Caco-2 (cell line): ENCODE measurements around the gene PPP1R12B. TPM values are rescaled to one million over a fixed set of nuclear protein-coding genes. Genes with fewer than 3 reads are reported as not detected.
"Not testable (repeated sequence)": the region's sequence is repeated elsewhere in the genome, so short reads cannot be mapped to it uniquely, and the experiment has no call there.

Source experiments
- BruUV-seq: library from RNA; stranded (reverse); fragments of 400-500 nt; replicated peaks from 2 replicates; lab custom pipeline; 2021; lab: Mats Ljungman, UMichigan
- CTCF ChIA-PET: fragments of 300-600 bp; sonication (Branson Sonifier 250); formaldehyde crosslinking; loops from one replicate; lab custom pipeline; 2022; ENCODE audit warnings: antibody characterized with exemption; lab: Charles Lee
- POLR2A ChIA-PET: fragments of 300-600 bp; sonication (Branson Sonifier 250); formaldehyde crosslinking; loops from one replicate; lab custom pipeline; 2022; ENCODE audit warnings: antibody characterized with exemption; lab: Charles Lee
- DNase-seq, 2 experiments: peaks; one replicate each; pipeline versions ENCODE4 v3.0.0 to v3.0.0-alpha.2; 2020 to 2022
- H3K27me3 ChIP-seq: replicated peaks from 2 replicates; pipeline ENCODE4 v1.6.0; 2011; ENCODE audit warnings: low read length; ENCODE audit not compliant: control insufficient read depth, insufficient read depth
- H3K36me3 ChIP-seq: 2 replicates; pipeline ENCODE4 v1.5.1; 2011; ENCODE audit warnings: low read length; ENCODE audit not compliant: control insufficient read depth, insufficient read depth
- H3K4me1 ChIP-seq: fragments of 250-450 bp; sonication (Bioruptor Pico); 2 replicates; pipeline ENCODE4 v1.5.1; 2020; ENCODE audit warnings: mild to moderate bottlenecking
- H3K4me3 ChIP-seq: 2 replicates; pipeline ENCODE4 v1.5.1; 2011; ENCODE audit warnings: low read depth, mild to moderate bottlenecking, control low read depth, low read length
- H3K9me3 ChIP-seq: fragments of 250-450 bp; sonication (Bioruptor Pico); 2 replicates; pipeline ENCODE4 v1.5.1; 2020; ENCODE audit warnings: mild to moderate bottlenecking, moderate library complexity
- H3K27ac Mint-ChIP-seq: one replicate; pipeline ENCODE4 v1.8.0; 2022; ENCODE audit warnings: mixed read lengths; ENCODE audit not compliant: unreplicated experiment
- H3K27me3 Mint-ChIP-seq: one replicate; pipeline ENCODE4 v1.8.0; 2022; ENCODE audit warnings: mixed read lengths; ENCODE audit not compliant: insufficient read depth, unreplicated experiment
- H3K36me3 Mint-ChIP-seq: one replicate; pipeline ENCODE4 v1.8.0; 2022; ENCODE audit warnings: mild to moderate bottlenecking, mixed read lengths; ENCODE audit not compliant: insufficient read depth, unreplicated experiment
- H3K4me1 Mint-ChIP-seq: one replicate; pipeline ENCODE4 v1.8.0; 2022; ENCODE audit warnings: low read depth, mixed read lengths; ENCODE audit not compliant: unreplicated experiment
- H3K4me3 Mint-ChIP-seq: one replicate; pipeline ENCODE4 v1.8.0; 2022; ENCODE audit warnings: mild to moderate bottlenecking, moderate library complexity, mixed read lengths; ENCODE audit not compliant: unreplicated experiment
- H3K9me3 Mint-ChIP-seq: one replicate; pipeline ENCODE4 v1.8.0; 2022; ENCODE audit warnings: mixed read lengths; ENCODE audit not compliant: unreplicated experiment
- intact Hi-C: fragments of 100-400 bp; cut with micrococcal nuclease; formaldehyde crosslinking; loops from one replicate; pipeline ENCODE4 v1.10.0; 2022; ENCODE audit not compliant: unreplicated experiment
- total RNA-seq: library from RNA; stranded (reverse); gene quantifications from 2 replicates; pipeline ENCODE4 v1.2.3, GENCODE V29; 2022
- TF ChIP-seq, protein P1 (sequence below), 2 experiments: fragments of 200-600 bp in 1 of 2; IDR thresholded peaks; 1 replicate in 1 of 2; 2 replicates in 1 of 2; pipeline versions ENCODE4 v1.5.1 to v1.8.0; 2011 to 2022; ENCODE audit warnings: antibody characterized with exemption in 1 of 2, control low read depth in 1 of 2, inconsistent platforms in 1 of 2, low read depth in 1 of 2, low read length in 1 of 2, mild to moderate bottlenecking in 1 of 2, moderate library complexity in 1 of 2; ENCODE audit not compliant: insufficient read depth in 1 of 2, severe bottlenecking in 1 of 2, unreplicated experiment in 1 of 2

Gene PPP1R12B
- total RNA-seq, 1 experiment from 2014 or later, result 16.4 TPM

DNA sequence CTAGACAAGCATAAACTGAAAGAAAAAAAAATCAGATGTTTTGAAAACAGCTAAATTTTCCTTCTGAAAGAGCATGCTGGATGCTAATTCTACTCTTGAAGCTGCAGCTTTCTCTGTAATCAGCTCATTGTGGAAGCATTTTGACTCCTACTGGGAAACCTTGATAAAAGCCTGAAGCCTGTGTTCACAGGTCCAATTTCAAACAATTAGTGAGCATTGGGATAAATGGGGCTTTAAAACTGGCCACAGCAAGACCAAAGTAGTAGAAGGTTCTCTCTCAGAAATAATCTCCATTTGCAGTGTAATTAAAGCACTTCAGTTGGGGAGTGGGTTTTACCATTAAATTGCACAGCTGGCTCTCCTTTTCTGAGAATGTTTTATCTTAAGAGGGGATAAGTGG is 110.2 kb downstream of the PPP1R12B start:
- H3K4me1 ChIP-seq, H3K9me3 Mint-ChIP-seq, H3K27me3 ChIP-seq, H3K4me3 Mint-ChIP-seq, H3K36me3 ChIP-seq, BruUV-seq, H3K36me3 Mint-ChIP-seq, DNase-seq, H3K9me3 ChIP-seq, H3K27ac Mint-ChIP-seq, CTCF ChIA-PET, H3K27me3 Mint-ChIP-seq, H3K4me3 ChIP-seq, POLR2A ChIA-PET: not testable (repeated sequence)
- peaks cover 12% of the 10 kb centered on the region for H3K4me1 Mint-ChIP-seq
- intact Hi-C loops, result loop anchor here (5.0 kb wide), 1 partner anchor 116 kb away; the partner anchor contains the start of gene UBE2T

DNA sequence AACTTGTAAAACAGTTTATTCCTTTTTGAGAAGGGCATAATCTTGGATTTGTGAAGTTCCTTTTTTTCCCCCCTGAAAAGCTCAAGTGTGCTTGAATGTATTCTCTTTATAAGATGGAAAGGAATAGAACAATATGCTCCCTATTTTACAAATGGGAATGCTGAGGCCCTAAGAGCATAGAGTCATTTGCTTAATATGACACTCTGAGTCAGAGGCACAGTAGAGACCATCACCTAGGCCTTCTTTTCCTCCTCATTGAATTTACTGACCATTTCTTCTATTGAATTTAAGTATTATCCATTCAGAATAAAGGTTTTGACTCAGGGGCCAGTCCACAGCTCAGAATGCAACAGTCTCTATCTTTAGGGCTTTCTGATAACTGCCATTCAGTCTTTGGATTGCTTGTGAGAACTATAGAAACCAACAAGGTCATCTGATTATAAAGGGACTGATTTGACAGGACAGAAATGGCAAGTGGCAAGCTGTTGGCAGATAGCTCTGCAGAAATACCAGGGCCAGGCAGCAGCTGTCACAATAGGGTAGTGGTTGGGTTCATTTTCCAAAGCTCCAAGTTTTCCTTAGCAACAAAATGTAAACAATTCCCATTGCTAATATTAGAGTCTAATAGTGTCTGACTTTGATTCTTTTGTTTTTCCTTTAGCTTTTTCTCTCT is 111.1 kb downstream of the PPP1R12B start:
- intact Hi-C loops, result loop anchor here (5.0 kb wide), 2 partner anchors 117 to 198 kb away; partner anchors contain the start of gene UBE2T
- H3K36me3 Mint-ChIP-seq, H3K27ac Mint-ChIP-seq, H3K4me3 Mint-ChIP-seq, H3K9me3 ChIP-seq, POLR2A ChIA-PET, BruUV-seq, CTCF ChIA-PET, DNase-seq, H3K9me3 Mint-ChIP-seq, H3K4me1 ChIP-seq, H3K27me3 Mint-ChIP-seq, H3K4me3 ChIP-seq, H3K36me3 ChIP-seq, H3K27me3 ChIP-seq: not testable (repeated sequence)
- H3K4me1 Mint-ChIP-seq, result peaks cover 12% of the 10 kb centered on the region

DNA sequence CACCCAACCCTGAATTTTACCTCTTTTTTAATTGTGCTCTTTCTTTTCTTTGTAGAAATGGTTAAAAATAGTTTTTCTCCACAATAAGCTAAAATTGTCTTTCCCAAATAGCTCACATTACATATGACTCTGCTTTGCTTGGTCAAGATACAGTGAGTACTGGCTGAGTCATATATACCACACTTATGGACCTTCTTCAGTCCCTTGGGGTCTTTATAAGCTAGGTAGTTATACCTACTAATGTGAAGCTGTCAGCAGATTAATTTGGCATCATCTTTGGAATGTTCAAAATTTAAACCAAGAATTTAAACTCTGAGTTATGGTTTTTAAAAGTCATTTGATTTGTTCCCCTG is 111.6 kb downstream of the PPP1R12B start:
- CTCF ChIA-PET, result interaction anchor here (0.6 kb wide), 1 partner anchor 129 kb away, joined by 3 read pairs; no protein-coding TSS in a partner anchor
- H3K4me3 ChIP-seq, H3K27me3 ChIP-seq, H3K27me3 Mint-ChIP-seq, BruUV-seq, H3K9me3 ChIP-seq, H3K36me3 Mint-ChIP-seq, DNase-seq, H3K36me3 ChIP-seq, H3K4me1 ChIP-seq, POLR2A ChIA-PET, H3K9me3 Mint-ChIP-seq, H3K27ac Mint-ChIP-seq, H3K4me3 Mint-ChIP-seq: not testable (repeated sequence)
- peaks cover 12% of the 10 kb centered on the region for H3K4me1 Mint-ChIP-seq
- intact Hi-C loops, result loop anchor here (5.0 kb wide), 1 partner anchor 197 kb away; no protein-coding TSS in a partner anchor

DNA sequence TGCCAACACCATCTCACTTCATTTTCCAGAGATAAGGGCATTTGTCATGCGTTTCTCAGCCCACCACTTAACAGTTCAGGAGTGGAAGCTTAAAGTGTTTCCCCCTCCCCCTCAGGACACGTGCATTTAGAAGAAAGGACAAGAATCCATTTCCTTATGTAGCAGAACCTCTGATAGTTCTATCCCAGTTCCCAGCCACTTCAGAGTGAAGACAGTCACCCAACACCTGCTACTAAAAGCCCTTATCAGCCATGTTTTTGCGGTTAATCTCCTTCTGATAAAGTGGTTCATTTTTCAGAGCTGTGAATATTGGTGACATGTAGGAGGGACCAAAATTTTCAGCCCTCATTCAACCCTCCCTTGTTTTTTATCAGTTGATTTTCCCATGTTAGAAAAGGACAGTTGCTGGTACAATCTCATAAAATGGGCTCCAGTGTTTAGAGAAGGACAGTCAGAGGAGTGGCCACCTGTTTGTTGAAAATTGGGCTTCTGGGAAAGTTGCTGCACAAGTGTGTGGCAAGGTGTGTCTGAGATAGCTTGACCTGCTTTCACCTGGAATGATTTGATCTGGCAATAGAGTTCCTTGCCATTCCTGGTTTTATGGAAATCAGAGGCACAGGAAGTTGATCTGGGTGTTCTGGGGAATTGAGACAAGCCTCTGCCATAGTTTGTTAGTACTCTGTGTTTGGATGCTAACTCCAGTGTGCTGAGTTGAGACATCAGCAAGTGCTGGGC is 114.0 kb downstream of the PPP1R12B start:
- Mint-ChIP-seq H3K9me3 (no peaks in the 10 kb centered on the region), H3K27ac (no peak overlapping the region), H3K4me3 (no peak overlapping the region), H3K27me3 (no peaks in the 10 kb centered on the region), H3K4me1 (peaks cover 8% of the 10 kb centered on the region), H3K36me3 (no peaks in the 10 kb centered on the region)
- no peak overlapping the region for H3K4me3 ChIP-seq
- no TSS peak for BruUV-seq
- intact Hi-C loops, result loop anchor here (5.0 kb wide), 1 partner anchor 195 kb away; no protein-coding TSS in a partner anchor
- ChIA-PET CTCF (no interaction called here), POLR2A (no interaction called here)
- peaks cover 8% of the 10 kb centered on the region for H3K4me1 ChIP-seq
- H3K36me3 ChIP-seq, result no peaks in the 10 kb centered on the region
- TF ChIP-seq, protein P1, sequence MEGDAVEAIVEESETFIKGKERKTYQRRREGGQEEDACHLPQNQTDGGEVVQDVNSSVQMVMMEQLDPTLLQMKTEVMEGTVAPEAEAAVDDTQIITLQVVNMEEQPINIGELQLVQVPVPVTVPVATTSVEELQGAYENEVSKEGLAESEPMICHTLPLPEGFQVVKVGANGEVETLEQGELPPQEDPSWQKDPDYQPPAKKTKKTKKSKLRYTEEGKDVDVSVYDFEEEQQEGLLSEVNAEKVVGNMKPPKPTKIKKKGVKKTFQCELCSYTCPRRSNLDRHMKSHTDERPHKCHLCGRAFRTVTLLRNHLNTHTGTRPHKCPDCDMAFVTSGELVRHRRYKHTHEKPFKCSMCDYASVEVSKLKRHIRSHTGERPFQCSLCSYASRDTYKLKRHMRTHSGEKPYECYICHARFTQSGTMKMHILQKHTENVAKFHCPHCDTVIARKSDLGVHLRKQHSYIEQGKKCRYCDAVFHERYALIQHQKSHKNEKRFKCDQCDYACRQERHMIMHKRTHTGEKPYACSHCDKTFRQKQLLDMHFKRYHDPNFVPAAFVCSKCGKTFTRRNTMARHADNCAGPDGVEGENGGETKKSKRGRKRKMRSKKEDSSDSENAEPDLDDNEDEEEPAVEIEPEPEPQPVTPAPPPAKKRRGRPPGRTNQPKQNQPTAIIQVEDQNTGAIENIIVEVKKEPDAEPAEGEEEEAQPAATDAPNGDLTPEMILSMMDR (IDR thresholded peaks at IDR 0.05; ENCODE audit: insufficient read depth in 1 of 2, low read depth in 1 of 2, low read length in 1 of 2, severe bottlenecking in 1 of 2, unreplicated experiment in 1 of 2), result no peak
- no peak for DNase-seq
- H3K9me3 ChIP-seq, result no peaks in the 10 kb centered on the region
- H3K27me3 ChIP-seq, result no peaks in the 10 kb centered on the region
